Activated T-cell treated with anti-CD3 and anti-CD28 coated beads for 4 hours (primary cell): ENCODE data around the gene CDS2.

Experiments
- DNase-seq: peaks from one replicate; pipeline ENCODE4 v3.0.0-alpha.2; 2020

CDS2 gene

GRCh38 chr20:5153612-5154542 is 27.1 kb downstream of the CDS2 start:
- no peak for DNase-seq

DNA sequence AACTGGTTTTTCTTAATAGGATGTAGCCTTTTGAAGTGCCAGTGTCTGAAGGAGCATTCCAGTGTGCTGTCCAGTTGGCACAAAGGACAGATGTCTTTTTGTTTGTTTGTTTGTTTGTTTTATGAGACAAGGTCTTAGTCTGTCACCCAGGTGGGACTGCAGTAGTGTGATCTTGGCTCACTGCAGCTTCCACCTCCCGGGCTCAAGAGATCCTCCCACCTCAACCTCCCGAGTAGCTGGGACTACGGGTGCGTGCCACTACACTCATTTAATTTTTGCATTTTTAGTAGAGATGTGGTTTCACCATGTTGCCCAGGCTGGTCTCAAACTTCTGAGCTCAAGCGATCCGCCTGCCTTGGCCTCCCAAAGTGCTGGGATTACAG is 27.7 kb downstream of the CDS2 start:
- DNase-seq: no peak

DNA sequence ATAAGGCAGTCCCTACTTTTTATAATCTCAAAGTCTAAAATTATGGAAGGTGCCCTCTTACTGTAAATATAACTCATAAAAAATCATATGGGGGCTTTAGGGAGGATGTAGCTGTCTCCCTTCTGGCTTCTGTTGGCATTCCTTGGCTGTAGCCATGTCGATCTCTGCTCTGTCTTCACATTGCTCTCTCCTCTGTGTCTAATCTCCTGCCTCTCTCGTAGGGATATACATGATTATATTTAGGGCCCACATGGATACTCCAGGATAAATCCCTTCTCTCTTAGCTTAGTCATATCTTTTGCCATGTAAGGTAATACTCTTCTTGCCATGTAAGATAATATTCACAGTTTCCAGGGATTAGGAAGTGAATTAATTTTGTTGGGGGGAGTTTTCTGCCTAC is 28.6 kb downstream of the CDS2 start:
- DNase-seq: no peak

DNA sequence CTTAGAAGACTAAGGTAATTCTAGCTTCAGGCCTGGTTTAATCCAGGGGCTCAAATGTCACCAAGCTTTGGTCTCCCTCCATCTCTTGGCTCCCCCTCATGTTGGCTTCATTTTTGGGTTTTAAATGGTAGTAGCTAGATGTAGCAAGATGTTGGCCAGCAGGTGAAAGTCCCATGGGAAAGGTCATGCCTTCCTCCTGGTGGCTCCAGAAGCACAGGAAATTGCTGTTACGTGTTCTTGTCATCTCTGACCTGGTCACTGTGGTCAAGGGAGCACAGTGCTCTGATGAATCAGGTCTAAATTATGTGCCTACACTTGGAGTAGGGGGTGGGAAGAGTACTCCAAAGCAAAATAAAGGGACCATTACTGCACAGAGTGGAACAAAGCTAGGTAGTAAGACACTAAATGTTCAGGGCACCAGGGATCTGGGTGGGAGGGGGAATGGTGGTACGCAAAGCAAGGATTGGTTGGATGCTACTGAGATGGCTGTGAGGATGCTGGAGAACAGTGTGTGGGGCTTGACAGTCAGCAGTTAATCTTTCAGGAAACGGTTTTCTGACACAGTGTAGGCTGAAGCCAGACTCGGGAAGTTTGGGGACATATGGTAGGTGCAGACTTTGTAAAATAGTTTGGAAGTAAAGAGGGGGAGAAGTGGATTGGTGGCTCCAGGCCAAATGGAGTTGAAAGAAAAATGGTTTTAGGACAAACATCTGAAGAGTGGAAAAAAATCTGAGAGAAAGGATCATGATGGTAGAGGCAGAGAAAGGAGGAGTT is 30.1 kb downstream of the CDS2 start:
- DNase-seq: no peak

DNA sequence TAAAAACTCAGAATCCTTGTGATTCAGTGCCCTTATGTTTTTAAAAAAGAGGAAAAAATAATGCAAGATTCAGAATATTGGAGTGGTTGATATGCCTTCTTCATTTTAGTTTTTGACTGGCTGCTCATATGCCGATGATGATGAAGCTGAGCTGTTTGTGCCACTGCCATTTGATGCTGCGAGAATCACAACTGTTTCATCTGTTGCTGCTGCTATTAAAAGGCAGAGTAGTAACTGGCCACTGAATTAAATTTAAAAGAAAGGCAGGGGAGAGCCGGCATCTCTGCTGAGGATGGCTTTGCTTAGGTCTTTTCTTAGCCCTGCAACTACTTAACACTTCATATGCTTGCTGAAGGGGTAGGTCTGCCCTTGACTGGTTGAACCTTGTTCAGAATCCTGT is 33.1 kb downstream of the CDS2 start:
- DNase-seq: no peak

- DNase-seq: no peak
These were observed 34.1 kb downstream of the CDS2 start for GRCh38 chr20:5160882-5161281.

DNA sequence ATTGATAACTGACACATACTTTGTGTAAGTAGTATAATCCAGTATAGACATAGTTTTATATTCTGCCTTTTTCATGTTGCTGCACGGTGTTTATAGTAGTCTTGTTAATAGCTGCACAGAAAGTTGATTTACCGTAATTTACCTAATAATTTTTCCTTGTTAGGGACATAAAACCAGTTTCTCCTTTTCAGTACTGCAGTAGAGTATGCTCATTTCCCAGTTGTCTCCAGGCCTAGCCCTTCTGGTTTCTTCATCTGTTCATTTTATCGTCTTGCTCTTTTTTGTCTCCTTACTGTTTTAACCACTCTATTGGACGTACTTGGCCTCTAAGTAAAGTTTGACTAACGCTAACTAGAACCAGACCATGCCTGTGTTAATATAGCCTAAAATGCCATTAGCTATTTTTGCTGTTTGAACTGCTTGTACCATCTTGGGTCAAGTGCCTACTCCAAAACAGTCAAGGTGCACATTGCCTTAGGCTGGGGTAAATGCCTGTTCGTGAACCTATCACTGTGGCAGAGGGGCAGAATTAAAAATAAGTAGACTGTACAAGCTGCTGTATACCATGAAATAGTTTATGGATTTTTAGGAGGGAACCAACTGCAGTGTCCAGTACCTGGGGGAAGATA is 34.8 kb downstream of the CDS2 start:
- DNase-seq: no peak

GRCh38 chr20:5164645-5165625 is 38.1 kb downstream of the CDS2 start:
- DNase-seq: no peak

DNA sequence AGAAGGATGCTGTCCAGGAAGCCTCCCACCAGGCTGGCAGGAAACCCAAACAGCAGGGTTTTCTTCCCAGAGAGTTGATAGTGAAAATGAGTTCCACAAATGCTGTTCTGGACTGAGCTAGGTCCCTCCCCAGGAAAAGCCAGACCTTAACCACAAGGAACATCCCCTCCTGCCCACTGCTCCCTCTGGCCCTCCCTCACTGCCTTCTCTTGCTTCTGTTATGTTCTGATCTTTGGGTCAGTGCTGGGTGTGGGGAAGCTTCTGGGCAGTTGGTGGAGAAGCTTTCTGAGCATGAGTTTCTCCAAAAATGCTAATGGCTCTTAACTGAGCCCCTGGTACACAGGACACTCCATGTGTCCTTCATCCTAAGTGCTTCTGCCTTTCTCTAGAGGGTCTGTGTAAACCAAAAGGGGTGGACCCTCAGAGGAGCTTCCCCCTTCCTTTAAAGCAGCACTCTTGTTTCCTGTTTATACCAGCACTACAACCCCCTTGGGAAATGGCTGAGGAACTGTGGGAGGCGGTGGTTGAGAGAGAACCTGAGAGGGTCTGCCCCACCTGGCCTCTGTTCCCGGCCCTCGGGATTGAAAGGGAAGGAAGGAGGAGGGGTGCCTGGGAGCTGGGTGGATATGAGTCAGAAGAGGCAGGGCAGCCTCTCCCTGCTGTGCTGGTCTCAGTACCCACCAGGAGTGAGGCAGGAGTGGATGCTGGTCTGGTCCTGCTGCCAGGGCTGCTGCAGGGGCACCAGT is 42.0 kb downstream of the CDS2 start:
- DNase-seq: no peak

DNA sequence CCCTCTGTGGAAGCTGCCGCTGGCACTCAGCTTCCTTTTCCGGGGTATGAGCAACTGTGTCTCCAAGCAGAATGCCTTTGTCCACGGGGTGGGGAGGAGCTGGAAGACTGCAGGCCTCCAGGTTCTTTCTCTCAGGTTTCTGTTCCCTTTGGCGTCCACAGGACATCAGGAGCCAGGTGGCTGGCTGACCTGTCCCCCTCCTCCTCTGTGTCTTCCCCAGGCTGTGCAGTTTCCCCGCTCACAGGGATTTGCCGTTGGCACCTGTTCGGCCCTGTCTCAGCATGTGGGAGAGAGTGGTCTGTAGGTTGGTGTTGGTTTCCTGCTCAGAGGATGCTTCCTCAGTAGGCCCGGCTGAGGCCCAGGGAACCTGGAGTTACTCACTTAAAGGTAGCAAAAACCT is 43.5 kb downstream of the CDS2 start:
- DNase-seq: no peak

DNA sequence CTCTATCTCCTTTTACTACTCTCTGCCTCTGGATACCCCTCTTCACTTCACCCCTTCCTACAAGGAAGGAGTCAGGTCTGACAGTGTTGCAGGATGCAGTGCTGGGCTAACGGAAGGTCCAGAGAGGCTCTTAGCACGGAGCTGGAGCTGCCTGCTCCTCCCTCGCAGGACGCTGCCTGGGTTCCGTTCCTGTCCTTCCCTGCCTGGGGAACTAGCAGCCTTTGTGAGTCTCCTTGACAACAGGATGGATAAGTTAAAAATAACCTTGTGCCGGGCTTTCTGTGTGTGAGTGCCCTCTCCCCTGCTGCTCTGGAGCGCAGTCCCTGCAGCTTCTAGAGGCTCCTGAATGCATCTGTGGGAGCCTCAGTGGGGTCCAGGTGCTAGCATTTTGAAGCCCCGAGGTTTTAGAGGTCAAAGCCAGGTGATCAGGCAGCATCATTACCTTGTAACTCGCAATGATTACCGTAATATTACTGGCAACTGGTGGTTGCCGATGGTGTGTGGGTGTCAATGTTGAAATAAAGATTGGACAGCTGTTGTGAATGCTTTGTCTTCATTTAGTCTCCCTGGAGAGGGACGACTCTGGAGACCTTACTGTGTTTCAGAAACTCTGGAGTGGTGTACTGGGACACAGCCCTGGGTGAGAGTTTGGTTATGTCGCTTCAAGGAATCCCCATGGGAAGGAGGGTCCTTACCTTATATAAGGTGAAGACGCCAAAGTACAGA is 44.4 kb downstream of the CDS2 start:
- no peak for DNase-seq

DNA sequence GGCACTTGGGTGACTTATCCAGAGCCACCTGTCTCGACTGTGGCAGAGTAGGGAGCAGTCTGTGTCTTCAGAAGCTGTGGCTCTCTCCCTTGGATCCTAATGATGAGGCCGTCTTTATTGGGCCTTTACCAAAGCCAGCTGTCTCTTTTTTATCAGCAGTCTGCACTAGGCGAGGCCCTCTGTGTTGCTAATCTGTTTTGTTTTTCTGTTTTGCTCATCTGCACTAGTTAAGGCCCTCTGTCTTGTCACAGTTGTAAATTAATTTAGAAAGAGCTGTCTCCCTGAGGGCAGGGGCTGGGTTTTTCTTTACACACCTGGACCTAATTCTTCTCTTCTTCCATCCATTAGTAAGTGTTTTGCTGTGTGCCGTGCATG is 45.0 kb downstream of the CDS2 start:
- no peak for DNase-seq

DNA sequence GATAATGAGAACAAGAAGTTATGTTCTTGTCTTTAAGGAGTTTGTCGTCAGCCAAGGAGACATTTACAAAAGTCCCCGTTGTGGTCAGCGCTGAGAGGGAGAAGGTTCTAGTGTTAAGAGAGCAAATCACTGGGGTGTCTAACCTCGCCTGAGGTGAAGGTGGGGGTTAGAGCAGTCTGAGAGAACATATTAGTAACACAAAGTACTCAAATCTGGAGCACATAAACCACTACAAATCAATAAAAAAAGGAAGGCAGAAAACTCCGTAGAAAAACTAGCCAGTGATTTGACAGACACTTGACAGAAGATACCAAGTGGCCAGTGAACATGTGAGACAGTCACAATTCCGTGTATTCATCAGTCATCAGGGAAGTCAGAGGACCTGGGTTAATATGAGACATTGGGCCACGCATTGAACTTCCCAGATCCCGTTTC is 45.4 kb downstream of the CDS2 start:
- DNase-seq: no peak

- no peak for DNase-seq
These were observed 46.2 kb downstream of the CDS2 start for GRCh38 chr20:5172903-5173463.

DNA sequence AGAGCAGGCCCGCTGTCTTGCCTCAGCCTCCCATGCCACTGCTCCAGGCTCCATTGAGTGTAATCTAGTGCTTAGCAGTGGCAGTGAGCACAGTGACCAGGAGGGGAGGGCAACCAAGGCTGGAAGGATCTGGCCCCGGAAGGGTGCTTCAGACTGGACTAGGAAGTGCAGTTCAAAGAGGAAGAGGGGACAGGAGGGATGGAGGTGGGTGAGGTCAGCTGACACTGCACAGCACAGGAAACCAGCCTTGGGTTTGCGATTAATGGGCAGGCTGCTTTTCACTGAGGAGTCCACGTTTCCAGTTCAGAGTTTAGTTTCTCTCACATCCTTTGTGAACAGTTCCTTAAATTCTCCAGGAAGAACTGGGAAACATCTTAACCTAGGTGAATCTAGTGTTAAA is 46.9 kb downstream of the CDS2 start:
- DNase-seq: no peak

DNA sequence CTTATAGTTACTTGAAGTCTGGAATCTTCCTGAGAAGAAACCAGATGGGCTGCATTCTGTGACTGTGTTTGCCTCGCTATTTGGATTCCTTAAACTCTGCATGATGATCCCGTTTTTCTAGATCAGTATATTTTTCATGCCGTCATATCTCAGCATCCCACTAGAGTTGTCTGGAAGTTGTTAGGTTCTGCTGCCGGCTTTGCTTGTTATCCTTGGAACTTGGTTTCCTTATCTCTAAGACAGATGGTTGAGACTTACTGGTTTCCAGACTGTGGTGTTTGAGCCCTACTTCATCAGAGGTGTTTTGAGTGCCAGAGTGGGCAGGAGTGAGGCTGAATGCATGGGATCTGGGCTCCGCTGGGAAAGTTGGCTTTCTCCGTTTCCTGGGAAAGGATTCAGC is 50.3 kb downstream of the CDS2 start:
- DNase-seq: no peak

DNA sequence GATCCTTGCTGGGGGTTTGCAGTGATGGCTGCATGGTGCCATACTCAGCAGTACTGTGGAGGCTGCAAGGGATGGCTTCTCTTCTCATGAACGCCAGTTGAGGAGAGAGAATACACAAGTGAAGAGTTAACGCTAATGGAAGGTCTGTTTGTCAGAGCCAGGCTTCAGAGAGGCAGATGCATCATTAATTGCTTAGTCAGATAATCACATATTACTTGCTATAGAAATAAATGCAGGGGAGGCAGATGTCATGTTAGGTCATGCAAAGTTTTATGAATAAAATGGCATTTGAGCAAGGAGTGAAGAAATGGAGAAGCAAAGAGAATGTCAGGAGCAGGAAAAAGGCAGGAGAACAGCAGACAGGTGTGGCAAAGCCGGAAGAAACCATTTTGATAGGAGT is 51.2 kb downstream of the CDS2 start:
- no peak for DNase-seq

GRCh38 chr20:5180421-5180820 is 53.6 kb downstream of the CDS2 start:
- DNase-seq: no peak

DNA sequence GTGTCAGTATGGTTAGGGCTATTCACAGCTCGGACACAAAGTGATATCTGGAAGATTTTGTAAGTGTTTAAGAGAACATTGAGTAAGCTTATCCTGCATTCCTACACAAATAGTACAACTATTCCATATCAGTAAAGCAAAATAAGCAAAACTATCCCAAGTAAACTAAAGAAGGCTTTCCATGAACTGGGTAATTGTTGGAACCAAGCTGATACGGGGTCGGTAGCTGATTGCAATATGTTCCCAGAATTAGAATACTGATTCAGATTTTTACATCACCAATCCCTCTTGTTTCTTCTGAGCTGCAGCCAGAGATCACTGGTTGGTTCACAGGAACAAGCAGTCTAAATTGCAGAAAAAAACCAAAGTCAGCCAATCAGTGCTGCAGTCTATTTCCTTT is 54.1 kb downstream of the CDS2 start:
- DNase-seq: no peak

DNA sequence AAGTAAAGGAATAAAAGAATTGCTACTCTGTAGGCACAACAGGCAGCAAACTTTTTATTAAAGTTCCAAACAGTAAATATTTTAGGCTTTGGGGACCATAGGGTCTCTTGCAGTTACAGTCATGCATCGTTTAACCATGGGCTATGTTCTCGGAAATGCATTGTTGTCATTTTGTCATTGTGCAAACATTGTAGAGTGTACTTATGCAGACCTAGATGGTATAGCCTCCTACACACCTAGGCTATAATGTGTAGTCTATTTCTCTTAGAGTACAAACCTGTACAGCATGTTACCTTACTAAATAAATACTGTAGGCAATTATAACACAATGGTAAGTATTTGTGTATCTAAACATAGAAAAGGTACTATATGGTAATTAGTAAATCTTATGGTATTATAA is 54.7 kb downstream of the CDS2 start:
- no peak for DNase-seq

DNA sequence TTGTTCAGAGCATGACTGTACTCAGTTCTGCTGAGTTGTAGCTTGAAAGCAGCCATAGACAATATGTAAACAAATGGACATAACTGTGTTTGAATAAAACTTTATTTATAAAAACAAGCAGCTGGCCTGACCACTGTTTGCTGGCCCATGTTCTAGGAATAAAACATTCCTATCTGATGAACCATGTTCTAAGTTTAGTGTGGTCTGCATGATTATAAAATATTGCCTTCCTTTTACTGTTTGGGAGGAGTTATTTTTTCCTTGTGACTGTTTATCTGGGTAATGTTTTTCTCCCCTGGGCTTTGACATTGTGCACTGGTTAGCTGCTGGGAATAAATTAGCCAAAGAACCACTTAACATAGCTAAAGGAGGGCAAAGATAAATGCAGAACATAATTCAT is 55.1 kb downstream of the CDS2 start:
- no peak for DNase-seq
